NCI-H2081 treated with DMSO at 0.1 percent for 48 hours (cell line): Measurements from ENCODE around the gene TGM1.
A peak's percentile ranks its signal among the peaks of the same experiment; 100 is the strongest.

ENCODE experiments used
- DNase-seq: peaks from one replicate; lab custom pipeline; 2025; lab: John Stamatoyannopoulos, UW

TGM1 gene

GRCh38 chr14:24271134-24271833 is 8.3 kb upstream of the TGM1 start, which contains the start of gene RABGGTA:
Gene RABGGTA, minus strand, starts transcription at chr14:24271597. Its CDS starts 482 bp downstream, at chr14:24271115.
- peak; percentile 8 for DNase-seq

GRCh38 chr14:24270537-24271133 is 7.7 kb upstream of the TGM1 start:
- DNase-seq: no peak

- DNase-seq: no peak
These were observed 7.0 kb upstream of the TGM1 start for GRCh38 chr14:24269910-24270536.

- DNase-seq: no peak
These were observed 6.4 kb upstream of the TGM1 start for GRCh38 chr14:24269368-24269767.

GRCh38 chr14:24268225-24268624 is 5.2 kb upstream of the TGM1 start:
- no peak for DNase-seq

GRCh38 chr14:24267516-24267915 is 4.5 kb upstream of the TGM1 start:
- no peak for DNase-seq

GRCh38 chr14:24266344-24267244 is 3.6 kb upstream of the TGM1 start:
- no peak for DNase-seq

GRCh38 chr14:24264298-24264697 is 1.3 kb upstream of the TGM1 start:
- DNase-seq: no peak

GRCh38 chr14:24263848-24264247 is 871 bp upstream of the TGM1 start:
- DNase-seq: no peak

- no peak for DNase-seq
These were observed 1.0 kb downstream of the TGM1 start for GRCh38 chr14:24261969-24262327.

- no peak for DNase-seq
These were observed 1.6 kb downstream of the TGM1 start for GRCh38 chr14:24261256-24261968.

- DNase-seq: no peak
These were observed 2.2 kb downstream of the TGM1 start for GRCh38 chr14:24260780-24261157.

- DNase-seq: no peak
These were observed 2.8 kb downstream of the TGM1 start for GRCh38 chr14:24260026-24260779.

GRCh38 chr14:24259282-24260025 is 3.5 kb downstream of the TGM1 start:
- no peak for DNase-seq

- no peak for DNase-seq
These were observed 4.3 kb downstream of the TGM1 start for GRCh38 chr14:24258548-24259265.

GRCh38 chr14:24258119-24258518 is 4.9 kb downstream of the TGM1 start:
- no peak for DNase-seq

GRCh38 chr14:24256960-24257359 is 6.0 kb downstream of the TGM1 start:
- DNase-seq: no peak

GRCh38 chr14:24255931-24256711 is 6.9 kb downstream of the TGM1 start:
- no peak for DNase-seq

GRCh38 chr14:24255438-24255837 is 7.5 kb downstream of the TGM1 start:
- DNase-seq: no peak
